Stomach (tissue), 9 donors: ENCODE results near the gene ARAP3. TPM values are rescaled to one million over a fixed set of nuclear protein-coding genes. Genes with fewer than 3 reads are reported as not detected.

Experiments
- DNase-seq, 2 donors: peaks; one replicate each; pipeline versions ENCODE4 v3.0.0 to v3.0.0-alpha.2; 2013 to 2019
- H3K27ac ChIP-seq, 5 donors: fragments of 200-600 bp in 4 of 5; sonication (generic) in 4 of 5; one replicate each; pipeline ENCODE4 v1.5.1; 2013 to 2019; ENCODE audit warnings: mild to moderate bottlenecking in 1 of 5, moderate library complexity in 1 of 5
- H3K27me3 ChIP-seq, 3 donors: fragments of 200-600 bp; sonication (generic); one replicate each; pipeline ENCODE4 v1.5.1; 2017 to 2019; ENCODE audit warnings: mixed run types in 1 of 3
- H3K36me3 ChIP-seq, 4 donors: fragments of 200-600 bp; sonication (generic); 1 replicate in 3 of 4; 2 replicates in 1 of 4; pipeline ENCODE4 v1.5.1; 2016 to 2019
- H3K4me1 ChIP-seq, 4 donors: fragments of 200-600 bp; sonication (generic); one replicate each; pipeline ENCODE4 v1.5.1; 2016 to 2019
- H3K4me3 ChIP-seq, 4 donors: fragments of 200-600 bp; sonication (generic) in 3 of 4; one replicate each; pipeline ENCODE4 v1.5.1; 2016 to 2019; ENCODE audit warnings: mild to moderate bottlenecking in 1 of 4
- H3K9me3 ChIP-seq, 4 donors: fragments of 200-600 bp; sonication (generic); one replicate each; pipeline ENCODE4 v1.5.1; 2016 to 2019
- CTCF ChIP-seq, 7 experiments: fragments of 450-650 bp in 4 of 7; fragments of 200-600 bp in 3 of 7; sonication (generic) in 3 of 7; IDR thresholded peaks; one replicate each; pipeline ENCODE4 v1.5.1; 2016 to 2019; ENCODE audit warnings: antibody characterized with exemption in 7 of 7, control low read depth in 2 of 7, mild to moderate bottlenecking in 1 of 7
- EP300 ChIP-seq: sonication (generic); formaldehyde crosslinking; IDR thresholded peaks from one replicate; pipeline ENCODE4 v1.6.1; 2017; ENCODE audit warnings: antibody characterized with exemption
- POLR2A ChIP-seq, 4 donors: fragments of 450-650 bp; IDR thresholded peaks; one replicate each; pipeline ENCODE4 v1.6.1; 2016; ENCODE audit warnings: antibody characterized with exemption in 4 of 4, control low read depth in 2 of 4, mild to moderate bottlenecking in 1 of 4, moderate library complexity in 1 of 4
- POLR2AphosphoS5 ChIP-seq, 3 donors: sonication (generic); formaldehyde crosslinking; IDR thresholded peaks; one replicate each; pipeline ENCODE4 v1.6.1; 2016; ENCODE audit warnings: antibody characterized with exemption in 3 of 3
- WGBS, 5 donors: extraction: QIAGEN DNeasy Blood & Tissue Kit in 3 of 5; methylation state at CpG; one replicate each; pipeline versions ENCODE4 v1.1.5 to v1.1.7; 2013 to 2018; 5-methylcytosine and 5-hydroxymethylcytosine counted together
- intact Hi-C: fragments of 100-400 bp; cut with DNase I; formaldehyde crosslinking; loops from one replicate; pipeline ENCODE4 v1.15.1; 2023; ENCODE audit warnings: low total_unique reads
- polyA plus RNA-seq, 3 donors: library from polyadenylated mRNA; stranded (reverse); fragments of 200-250 nt; gene quantifications; one replicate each; pipeline ENCODE4 v1.2.3, GENCODE V29; 2013
- total RNA-seq, 5 donors: library from RNA; depleted of rRNA; stranded (reverse); fragments of >200 nt; gene quantifications; one replicate each; pipeline versions ENCODE4 v1.1.0 to v1.2.3, GENCODE V29; 2014 to 2016
- donor health status: healthy with polysubstance abuse.
- donor health status: Bipolar disorder and iron deficiency.
- donor health status: healthy.

Gene ARAP3
- total and polyA plus RNA-seq, 8 donors, result 2.3 to 11.9 (median 5.6) TPM

GRCh38 chr5:141664733-141665461 is 17.1 kb downstream of the ARAP3 start:
- TF ChIP-seq EP300 (no peak), POLR2A (IDR thresholded peaks at IDR 0.05) (no peak), CTCF (IDR thresholded peaks at IDR 0.05) (peak in 5 of 7 experiments; percentile 80 to 93 (median 88)), POLR2AphosphoS5 (IDR thresholded peaks at IDR 0.05) (peak in 1 of 3 donors; percentile 71)
- WGBS, 5 donors, result 26 to 42% (median 30%) methylated on average over 6 to 13 of the region's 13 CpGs

GRCh38 chr5:141663506-141663905 is 18.5 kb downstream of the ARAP3 start:
- H3K9me3 ChIP-seq, result no peaks in the 10 kb centered on the region
- H3K36me3 ChIP-seq, result peaks cover 4 to 38% (median 15%) of the 10 kb centered on the region in 4 donors
- WGBS, 5 donors, result 85 to 89% (median 86%) methylated on average over 8 of the region's 8 CpGs
- H3K27me3 ChIP-seq, result no peaks in the 10 kb centered on the region
- no peak overlapping the region for H3K27ac ChIP-seq
- intact Hi-C loops, result no loop called here
- no peak for DNase-seq
- no peak overlapping the region for H3K4me3 ChIP-seq
- TF ChIP-seq POLR2A (IDR thresholded peaks at IDR 0.05), result no peak
- no peak for TF ChIP-seq EP300
- no peak for TF ChIP-seq CTCF (IDR thresholded peaks at IDR 0.05)
- H3K4me1 ChIP-seq, result peaks cover 0 to 8% (median 7%) of the 10 kb centered on the region in 4 donors

More at GRCh38 chr5:141664733-141665461, 17.1 kb downstream of the ARAP3 start:
- no peaks in the 10 kb centered on the region for H3K9me3 ChIP-seq
- H3K4me3 ChIP-seq, result no peak overlapping the region
- H3K36me3 ChIP-seq, result peaks cover 4 to 33% (median 20%) of the 10 kb centered on the region in 4 donors
- no peak overlapping the region for H3K27ac ChIP-seq
- H3K4me1 ChIP-seq, result peaks cover 0 to 8% (median 7%) of the 10 kb centered on the region in 4 donors
- intact Hi-C loops, result no loop called here
- no peaks in the 10 kb centered on the region for H3K27me3 ChIP-seq
- peak; percentile 91 to 92 for DNase-seq

- no peaks in the 10 kb centered on the region for H3K9me3 ChIP-seq
- whole genome bisulfite sequencing, 5 donors, result 82 to 89% (median 88%) methylated on average over 11 to 17 of the region's 17 CpGs
- DNase-seq, result no peak
- intact Hi-C loops, result no loop called here
- no peak overlapping the region for H3K27ac ChIP-seq
- no peak for TF ChIP-seq POLR2A (IDR thresholded peaks at IDR 0.05)
- peaks cover 0 to 44% (median 17%) of the 10 kb centered on the region in 4 donors for H3K36me3 ChIP-seq
- peaks cover 0 to 8% (median 7%) of the 10 kb centered on the region in 4 donors for H3K4me1 ChIP-seq
- H3K27me3 ChIP-seq, result no peaks in the 10 kb centered on the region
- no peak overlapping the region for H3K4me3 ChIP-seq
These were observed 20.0 kb downstream of the ARAP3 start for GRCh38 chr5:141662028-141662427.

- 74 to 87% (median 80%) methylated on average over 8 of the region's 8 CpGs for WGBS, 5 donors
- TF ChIP-seq POLR2AphosphoS5 (IDR thresholded peaks at IDR 0.05) (no peak), EP300 (no peak), POLR2A (IDR thresholded peaks at IDR 0.05) (no peak), CTCF (IDR thresholded peaks at IDR 0.05) (no peak)
- Histone ChIP-seq H3K27me3 (no peaks in the 10 kb centered on the region), H3K36me3 (peaks cover under 1 to 59% (median 31%) of the 10 kb centered on the region in 4 donors), H3K27ac (no peak overlapping the region), H3K4me1 (no peaks in the 10 kb centered on the region), H3K4me3 (no peak overlapping the region), H3K9me3 (no peaks in the 10 kb centered on the region)
- DNase-seq, result no peak
- intact Hi-C loops, result no loop called here
These were observed 24.0 kb downstream of the ARAP3 start for GRCh38 chr5:141657937-141658545.
